GM12864 (cell line): ENCODE data around the gene RNF135.
"Not testable (repeated sequence)": the region's sequence is repeated elsewhere in the genome, so short reads cannot be mapped to it uniquely, and the experiment has no call there.

Experiments
- DNase-seq: peaks from one replicate; pipeline ENCODE4 v3.0.0-alpha.2; 2011; ENCODE audit warnings: low read depth
- H3K4me3 ChIP-seq: 2 replicates; pipeline ENCODE4 v1.5.1; 2011; ENCODE audit warnings: mild to moderate bottlenecking, low read depth, low read length, control low read depth
- TF ChIP-seq, protein P1 (sequence below): IDR thresholded peaks from 2 replicates; pipeline ENCODE4 v1.5.1; 2011; ENCODE audit warnings: low read depth, mild to moderate bottlenecking, moderate library complexity, low read length, control low read depth, inconsistent platforms; ENCODE audit errors: missing control alignments

RNF135 gene

DNA sequence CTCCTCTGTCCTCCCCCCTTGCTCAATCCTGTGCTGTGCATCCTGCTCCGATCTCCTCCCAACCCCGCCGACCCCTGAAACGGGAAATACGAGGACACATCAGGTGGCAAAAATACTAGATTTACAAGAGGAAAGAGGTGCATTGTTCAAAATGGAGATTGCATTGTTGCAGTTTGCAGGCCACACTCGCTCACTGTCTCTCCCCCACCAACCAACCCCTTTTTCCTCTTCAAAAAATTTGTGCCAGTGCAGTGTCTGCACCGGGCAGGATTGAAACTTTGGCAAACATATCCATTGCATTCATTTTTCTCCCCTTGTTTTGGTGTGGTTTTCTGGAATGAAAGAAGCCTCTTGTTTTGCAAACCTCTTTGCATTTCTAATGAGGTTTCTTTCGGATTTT lies 61.0 kb downstream of the RNF135 start:
- TF ChIP-seq, protein P1, sequence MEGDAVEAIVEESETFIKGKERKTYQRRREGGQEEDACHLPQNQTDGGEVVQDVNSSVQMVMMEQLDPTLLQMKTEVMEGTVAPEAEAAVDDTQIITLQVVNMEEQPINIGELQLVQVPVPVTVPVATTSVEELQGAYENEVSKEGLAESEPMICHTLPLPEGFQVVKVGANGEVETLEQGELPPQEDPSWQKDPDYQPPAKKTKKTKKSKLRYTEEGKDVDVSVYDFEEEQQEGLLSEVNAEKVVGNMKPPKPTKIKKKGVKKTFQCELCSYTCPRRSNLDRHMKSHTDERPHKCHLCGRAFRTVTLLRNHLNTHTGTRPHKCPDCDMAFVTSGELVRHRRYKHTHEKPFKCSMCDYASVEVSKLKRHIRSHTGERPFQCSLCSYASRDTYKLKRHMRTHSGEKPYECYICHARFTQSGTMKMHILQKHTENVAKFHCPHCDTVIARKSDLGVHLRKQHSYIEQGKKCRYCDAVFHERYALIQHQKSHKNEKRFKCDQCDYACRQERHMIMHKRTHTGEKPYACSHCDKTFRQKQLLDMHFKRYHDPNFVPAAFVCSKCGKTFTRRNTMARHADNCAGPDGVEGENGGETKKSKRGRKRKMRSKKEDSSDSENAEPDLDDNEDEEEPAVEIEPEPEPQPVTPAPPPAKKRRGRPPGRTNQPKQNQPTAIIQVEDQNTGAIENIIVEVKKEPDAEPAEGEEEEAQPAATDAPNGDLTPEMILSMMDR: no peak
- DNase-seq: no peak
- H3K4me3 ChIP-seq: no peak overlapping the region

DNA sequence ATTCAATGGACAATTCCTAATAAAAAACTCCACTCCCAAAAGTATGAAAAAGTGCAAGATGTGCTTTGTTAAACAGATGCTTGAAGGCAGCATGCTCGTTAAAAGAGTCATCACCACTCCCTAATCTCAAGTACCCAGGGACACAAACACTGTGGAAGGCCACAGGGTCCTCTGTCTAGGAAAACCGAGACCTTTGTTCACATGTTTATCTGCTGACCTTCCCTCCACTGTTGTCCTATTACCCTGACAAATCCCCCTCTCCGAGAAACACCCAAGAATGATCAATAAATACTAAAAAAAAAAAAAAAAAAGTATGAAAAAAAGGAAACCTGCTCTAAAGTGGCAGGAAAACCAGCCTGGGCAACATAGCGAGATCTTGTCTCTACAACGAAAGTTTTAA lies 64.8 kb downstream of the RNF135 start:
- H3K4me3 ChIP-seq, DNase-seq: not testable (repeated sequence)

DNA sequence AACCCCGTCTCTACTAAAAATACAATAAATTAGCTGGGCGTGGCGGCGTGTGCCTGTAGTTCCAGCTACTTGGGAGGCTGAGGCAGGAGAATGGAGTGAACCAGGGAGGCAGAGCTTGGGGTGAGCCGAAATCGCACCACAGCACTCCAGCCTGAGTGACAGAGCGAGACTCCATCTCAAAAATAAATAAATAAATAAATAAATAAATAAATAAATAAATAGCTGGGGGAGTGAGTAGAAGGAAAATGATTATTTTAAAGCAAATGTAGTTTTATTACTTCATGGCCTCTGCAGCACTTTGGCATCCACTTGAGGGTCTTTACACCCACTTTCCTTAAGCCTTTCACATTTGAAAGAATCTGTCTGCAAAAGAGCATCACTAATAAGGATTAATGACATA lies 70.0 kb downstream of the RNF135 start:
- not testable (repeated sequence) for H3K4me3 ChIP-seq, DNase-seq

DNA sequence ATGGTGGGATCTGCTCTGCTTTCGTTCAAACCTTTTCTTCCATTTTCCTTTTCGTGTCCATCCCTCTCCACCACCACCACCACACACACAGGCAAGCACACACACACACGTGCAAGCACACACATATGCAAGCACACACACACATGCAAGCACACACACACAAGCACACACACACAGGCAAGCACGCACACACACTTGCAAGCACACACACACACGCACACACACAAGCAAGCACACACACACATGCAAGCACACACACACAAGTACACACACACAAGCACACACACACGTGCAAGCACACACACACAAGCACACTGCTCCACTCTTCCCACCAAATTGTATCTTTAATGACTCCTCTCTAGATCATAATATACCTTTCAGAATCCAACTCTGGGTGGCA lies 71.5 kb downstream of the RNF135 start:
- not testable (repeated sequence) for DNase-seq, H3K4me3 ChIP-seq

DNA sequence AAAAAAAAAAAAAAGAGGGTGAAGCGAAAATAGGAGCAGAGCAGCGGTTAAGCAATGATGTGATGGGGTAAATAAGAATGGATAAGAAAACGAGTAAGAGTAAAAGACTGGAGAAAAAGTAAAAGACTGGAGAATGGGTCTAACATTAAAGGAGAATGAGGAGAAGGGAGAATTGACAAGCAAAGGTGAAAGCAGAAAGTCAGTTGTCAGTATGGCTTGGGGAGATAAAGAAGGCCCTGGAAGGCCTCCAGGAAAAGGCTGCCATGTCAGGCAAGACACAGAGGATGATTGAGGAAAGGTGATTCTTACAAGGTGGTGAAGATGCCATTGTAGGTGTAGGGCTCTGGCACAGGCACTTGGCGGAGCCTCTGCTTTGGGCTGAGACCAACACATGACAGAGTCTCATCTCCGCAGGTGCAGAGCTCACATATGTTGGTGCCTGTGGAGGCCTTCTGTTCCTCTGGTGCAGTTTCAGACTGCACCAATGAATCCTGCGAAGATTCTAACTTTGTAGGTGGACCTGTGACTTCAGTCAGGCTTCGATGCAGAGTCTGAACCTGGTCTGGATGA lies 76.1 kb downstream of the RNF135 start:
- DNase-seq, H3K4me3 ChIP-seq: not testable (repeated sequence)

DNA sequence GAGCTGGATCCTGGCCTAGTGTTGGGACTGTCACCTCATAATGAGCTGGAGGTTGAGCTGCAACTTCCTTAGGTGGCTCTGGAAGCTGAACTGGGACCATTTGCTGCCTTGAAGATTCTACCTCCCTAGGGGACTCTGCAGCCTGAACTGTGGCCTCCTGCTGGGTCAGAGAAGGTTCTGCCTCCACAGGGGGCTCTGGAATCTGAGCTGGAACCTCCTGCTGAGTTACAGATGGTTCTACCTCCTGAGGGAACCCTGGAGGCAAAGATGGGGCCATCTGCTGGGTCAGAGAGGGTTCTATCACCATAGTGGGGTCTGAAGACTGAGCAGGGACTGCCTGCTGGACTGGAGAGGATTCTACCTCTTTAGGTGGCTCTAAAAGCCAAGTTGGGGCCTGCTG lies 77.3 kb downstream of the RNF135 start:
- TF ChIP-seq, protein P1: no peak
- no peak overlapping the region for H3K4me3 ChIP-seq
- no peak for DNase-seq

DNA sequence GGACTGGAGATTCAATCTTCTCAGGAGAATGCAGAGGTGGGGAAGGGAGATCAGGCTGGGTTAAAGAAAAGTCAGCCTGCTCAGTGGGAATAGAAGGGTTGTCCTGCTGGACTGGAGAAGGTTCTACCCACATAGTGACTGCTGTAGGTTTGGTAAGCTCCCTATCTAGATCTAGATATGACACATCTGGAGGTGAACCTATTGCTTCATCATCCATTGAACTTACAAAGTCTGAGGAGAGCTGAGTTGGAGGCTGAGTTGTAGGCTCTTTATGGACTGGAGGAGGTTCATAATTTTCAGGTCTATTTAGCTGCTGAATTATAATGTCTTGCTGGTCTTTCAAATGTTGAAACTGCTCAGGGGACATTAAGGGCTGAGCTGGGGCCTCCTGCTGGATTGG lies 77.9 kb downstream of the RNF135 start:
- no peak for DNase-seq
- TF ChIP-seq, protein P1: no peak
- no peak overlapping the region for H3K4me3 ChIP-seq
